ENCODE data around the gene TNS4. TPM values are rescaled to one million over a fixed set of nuclear protein-coding genes. Genes with fewer than 3 reads are reported as not detected.

The TNS4 gene
- total and polyA plus RNA-seq, 9 of the 15 experiments (the other 6 are each of a cell fraction or from before 2014, with no cell fraction given) = 0.04 to 0.73 (median 0.24) TPM; not detected in 1

DNA sequence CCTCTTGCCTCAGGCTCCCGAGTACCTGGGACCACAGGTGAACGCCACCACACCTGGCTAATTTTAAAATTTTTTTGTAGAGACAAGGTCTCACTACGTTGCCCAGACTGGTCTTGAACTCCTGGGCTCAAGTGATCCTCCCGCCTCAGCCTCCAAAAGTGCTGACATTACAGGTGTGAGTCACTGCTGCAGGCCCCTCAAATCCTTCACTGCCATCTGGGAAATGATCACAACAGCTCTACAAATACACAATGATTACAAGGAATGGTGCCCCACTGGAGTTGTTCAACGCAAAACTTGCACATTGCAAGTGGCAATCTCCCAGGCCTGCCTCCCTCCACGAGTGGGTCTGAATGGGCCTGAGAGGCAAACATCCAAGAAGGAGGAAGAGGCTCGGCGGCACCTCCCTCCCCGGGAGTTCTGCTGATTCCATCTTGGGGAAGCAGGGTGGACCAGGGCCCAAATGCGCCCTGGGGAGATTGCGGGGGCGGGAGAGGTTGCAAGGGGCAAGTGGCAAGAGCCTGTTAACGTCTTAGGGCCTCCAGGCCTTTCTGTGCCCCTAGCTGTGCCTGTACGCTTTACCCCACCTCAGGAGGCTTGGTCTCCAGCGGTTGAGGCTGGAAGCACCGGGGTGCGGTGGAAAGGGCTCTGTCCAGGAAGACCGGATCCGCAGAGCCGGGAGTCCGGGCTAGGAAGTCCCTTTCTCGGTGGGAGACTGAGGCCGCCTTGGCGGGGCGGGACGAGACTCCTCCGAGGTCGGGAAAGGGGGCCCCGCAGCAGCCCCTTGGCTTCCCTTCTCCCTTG is 58.8 kb downstream of the TNS4 start (continued):
- TF ChIP-seq THRAP3 (IDR thresholded peaks at IDR 0.05; ENCODE audit: borderline replicate concordance) = no peak
- TF ChIP-seq, protein P1, sequence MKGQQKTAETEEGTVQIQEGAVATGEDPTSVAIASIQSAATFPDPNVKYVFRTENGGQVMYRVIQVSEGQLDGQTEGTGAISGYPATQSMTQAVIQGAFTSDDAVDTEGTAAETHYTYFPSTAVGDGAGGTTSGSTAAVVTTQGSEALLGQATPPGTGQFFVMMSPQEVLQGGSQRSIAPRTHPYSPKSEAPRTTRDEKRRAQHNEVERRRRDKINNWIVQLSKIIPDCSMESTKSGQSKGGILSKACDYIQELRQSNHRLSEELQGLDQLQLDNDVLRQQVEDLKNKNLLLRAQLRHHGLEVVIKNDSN (CRISPR knock-in tag; IDR thresholded peaks at IDR 0.05) = no peak
- TF ChIP-seq POU5F1 (IDR thresholded peaks at IDR 0.05; ENCODE audit: borderline replicate concordance, low read depth, low read length, partially characterized antibody) = no peak
- TF ChIP-seq HMG20B (CRISPR knock-in tag; IDR thresholded peaks at IDR 0.05) = no peak
- TF ChIP-seq RFX7 (CRISPR knock-in tag; IDR thresholded peaks at IDR 0.05) = no peak
- TF ChIP-seq ERF (CRISPR knock-in tag; IDR thresholded peaks at IDR 0.05) = peak; percentile 21; the same call in 1 of the 2 replicates
- no peak for TF ChIP-seq ZNF384 (IDR thresholded peaks at IDR 0.05; ENCODE audit: low read depth, low read length)
- TF ChIP-seq SMARCE1 (IDR thresholded peaks at IDR 0.05) = no peak; the same call in 1 of the 2 replicates
- TF ChIP-seq GTF2A2 (tag; IDR thresholded peaks at IDR 0.05) = no peak
- no peak for TF ChIP-seq RAD21 (CRISPR knock-in tag; conservative IDR thresholded peaks at IDR 0.05 in 1 of 2, IDR thresholded peaks at IDR 0.05 in 1 of 2)
- no peak for TF ChIP-seq TCF3 (CRISPR knock-in tag; IDR thresholded peaks at IDR 0.05)
- no peak for TF ChIP-seq XRCC3 (IDR thresholded peaks at IDR 0.05)
- TF ChIP-seq CEBPG (CRISPR knock-in tag; IDR thresholded peaks at IDR 0.05) = no peak
- TF ChIP-seq CEBPG (tag; conservative IDR thresholded peaks at IDR 0.05 in 1 of 2, IDR thresholded peaks at IDR 0.05 in 1 of 2) = no peak
- no peak for TF ChIP-seq ARID2 (IDR thresholded peaks at IDR 0.05)
- peak; percentile 91 for TF ChIP-seq EGR1 (conservative IDR thresholded peaks at IDR 0.05)
- TF ChIP-seq, protein P2, sequence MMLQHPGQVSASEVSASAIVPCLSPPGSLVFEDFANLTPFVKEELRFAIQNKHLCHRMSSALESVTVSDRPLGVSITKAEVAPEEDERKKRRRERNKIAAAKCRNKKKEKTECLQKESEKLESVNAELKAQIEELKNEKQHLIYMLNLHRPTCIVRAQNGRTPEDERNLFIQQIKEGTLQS (IDR thresholded peaks at IDR 0.05) = 0 out of 2 replicates have a peak, but pooled peaks have one; percentile 21
- TF ChIP-seq, protein P2 (CRISPR knock-in tag; conservative IDR thresholded peaks at IDR 0.05) = no peak
- no peak for TF ChIP-seq RUNX1 (IDR thresholded peaks at IDR 0.05; ENCODE audit: low read depth)
- TF ChIP-seq, protein P3, sequence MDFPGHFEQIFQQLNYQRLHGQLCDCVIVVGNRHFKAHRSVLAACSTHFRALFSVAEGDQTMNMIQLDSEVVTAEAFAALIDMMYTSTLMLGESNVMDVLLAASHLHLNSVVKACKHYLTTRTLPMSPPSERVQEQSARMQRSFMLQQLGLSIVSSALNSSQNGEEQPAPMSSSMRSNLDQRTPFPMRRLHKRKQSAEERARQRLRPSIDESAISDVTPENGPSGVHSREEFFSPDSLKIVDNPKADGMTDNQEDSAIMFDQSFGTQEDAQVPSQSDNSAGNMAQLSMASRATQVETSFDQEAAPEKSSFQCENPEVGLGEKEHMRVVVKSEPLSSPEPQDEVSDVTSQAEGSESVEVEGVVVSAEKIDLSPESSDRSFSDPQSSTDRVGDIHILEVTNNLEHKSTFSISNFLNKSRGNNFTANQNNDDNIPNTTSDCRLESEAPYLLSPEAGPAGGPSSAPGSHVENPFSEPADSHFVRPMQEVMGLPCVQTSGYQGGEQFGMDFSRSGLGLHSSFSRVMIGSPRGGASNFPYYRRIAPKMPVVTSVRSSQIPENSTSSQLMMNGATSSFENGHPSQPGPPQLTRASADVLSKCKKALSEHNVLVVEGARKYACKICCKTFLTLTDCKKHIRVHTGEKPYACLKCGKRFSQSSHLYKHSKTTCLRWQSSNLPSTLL (IDR thresholded peaks at IDR 0.05) = no peak
- TF ChIP-seq, protein P4, sequence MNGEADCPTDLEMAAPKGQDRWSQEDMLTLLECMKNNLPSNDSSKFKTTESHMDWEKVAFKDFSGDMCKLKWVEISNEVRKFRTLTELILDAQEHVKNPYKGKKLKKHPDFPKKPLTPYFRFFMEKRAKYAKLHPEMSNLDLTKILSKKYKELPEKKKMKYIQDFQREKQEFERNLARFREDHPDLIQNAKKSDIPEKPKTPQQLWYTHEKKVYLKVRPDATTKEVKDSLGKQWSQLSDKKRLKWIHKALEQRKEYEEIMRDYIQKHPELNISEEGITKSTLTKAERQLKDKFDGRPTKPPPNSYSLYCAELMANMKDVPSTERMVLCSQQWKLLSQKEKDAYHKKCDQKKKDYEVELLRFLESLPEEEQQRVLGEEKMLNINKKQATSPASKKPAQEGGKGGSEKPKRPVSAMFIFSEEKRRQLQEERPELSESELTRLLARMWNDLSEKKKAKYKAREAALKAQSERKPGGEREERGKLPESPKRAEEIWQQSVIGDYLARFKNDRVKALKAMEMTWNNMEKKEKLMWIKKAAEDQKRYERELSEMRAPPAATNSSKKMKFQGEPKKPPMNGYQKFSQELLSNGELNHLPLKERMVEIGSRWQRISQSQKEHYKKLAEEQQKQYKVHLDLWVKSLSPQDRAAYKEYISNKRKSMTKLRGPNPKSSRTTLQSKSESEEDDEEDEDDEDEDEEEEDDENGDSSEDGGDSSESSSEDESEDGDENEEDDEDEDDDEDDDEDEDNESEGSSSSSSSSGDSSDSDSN (IDR thresholded peaks at IDR 0.05; ENCODE audit: borderline replicate concordance in 1 of 2, low read depth in 2 of 2, low read length in 2 of 2) = 0 out of 4 replicates have a peak, but pooled peaks of 1 of the 2 experiments have one; percentile 36
- TF ChIP-seq MBD2 (IDR thresholded peaks at IDR 0.05; ENCODE audit: borderline replicate concordance, low read depth) = no peak
- TF ChIP-seq ELF2 (CRISPR knock-in tag; IDR thresholded peaks at IDR 0.05) = no peak

Data from K562 (cell line).